ENCODE measurements around the gene MRPL49. TPM values are rescaled to one million over a fixed set of nuclear protein-coding genes. Genes with fewer than 3 reads are reported as not detected.

The MRPL49 gene
- total RNA-seq, 1 experiment from 2014 or later, result 55.9 TPM

DNA sequence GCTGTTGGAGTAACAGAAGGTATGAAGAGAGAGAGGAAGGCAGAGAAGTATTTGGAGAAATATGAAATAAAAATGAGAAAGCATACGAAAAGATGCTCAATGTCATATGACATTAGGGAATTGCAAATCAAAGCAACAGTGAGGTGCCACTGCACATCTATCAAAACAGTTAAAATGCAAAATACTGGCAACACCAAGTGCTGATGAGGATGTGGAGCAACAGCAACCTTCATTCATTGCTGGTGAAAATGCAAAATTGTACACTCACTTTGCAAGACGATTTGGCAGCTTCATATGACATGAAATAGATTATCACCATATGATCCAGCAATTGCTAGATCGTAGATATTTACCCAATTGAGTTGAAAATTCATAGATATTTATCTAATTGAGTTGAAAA, 38.5 kb downstream of the MRPL49 start:
- ChIA-PET POLR2A (no interaction called here), CTCF (no interaction called here)
- Mint-ChIP-seq H3K9me3 (no peaks in the 10 kb centered on the region), H3K27ac (no peak overlapping the region), H3K36me3 (no peaks in the 10 kb centered on the region), H3K4me1 (peaks cover 2% of the 10 kb centered on the region), H3K27me3 (ENCODE audit: low read depth) (peaks cover 7% of the 10 kb centered on the region), H3K4me3 (no peak overlapping the region)
- no peak for ATAC-seq
- no peak for DNase-seq (ENCODE audit: low spot score)
- TF ChIP-seq NR3C1 (CRISPR knock-in tag; conservative IDR thresholded peaks at IDR 0.05; ENCODE audit: low read depth), result no peak
- no peak for TF ChIP-seq ZNF138 (CRISPR knock-in tag; conservative IDR thresholded peaks at IDR 0.05)
- no peak for TF ChIP-seq NFATC4 (CRISPR knock-in tag; IDR thresholded peaks at IDR 0.05)
- no peak for TF ChIP-seq ZNF232 (CRISPR knock-in tag; IDR thresholded peaks at IDR 0.05)
- TF ChIP-seq, protein P1, sequence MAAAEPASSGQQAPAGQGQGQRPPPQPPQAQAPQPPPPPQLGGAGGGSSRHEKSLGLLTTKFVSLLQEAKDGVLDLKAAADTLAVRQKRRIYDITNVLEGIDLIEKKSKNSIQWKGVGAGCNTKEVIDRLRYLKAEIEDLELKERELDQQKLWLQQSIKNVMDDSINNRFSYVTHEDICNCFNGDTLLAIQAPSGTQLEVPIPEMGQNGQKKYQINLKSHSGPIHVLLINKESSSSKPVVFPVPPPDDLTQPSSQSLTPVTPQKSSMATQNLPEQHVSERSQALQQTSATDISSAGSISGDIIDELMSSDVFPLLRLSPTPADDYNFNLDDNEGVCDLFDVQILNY (CRISPR knock-in tag; IDR thresholded peaks at IDR 0.05), result no peak
- no peak for TF ChIP-seq FOXJ3 (CRISPR knock-in tag; IDR thresholded peaks at IDR 0.05; ENCODE audit: borderline replicate concordance)
- no peak for TF ChIP-seq MYBL2 (CRISPR knock-in tag; IDR thresholded peaks at IDR 0.05)
- TF ChIP-seq CBFB (CRISPR knock-in tag; IDR thresholded peaks at IDR 0.05; ENCODE audit: low read depth), result no peak
- TF ChIP-seq MXD4 (CRISPR knock-in tag; IDR thresholded peaks at IDR 0.05; ENCODE audit: borderline replicate concordance), result no peak
- TF ChIP-seq ESRRA (CRISPR knock-in tag; IDR thresholded peaks at IDR 0.05; ENCODE audit: borderline replicate concordance), result no peak
- TF ChIP-seq JAZF1 (CRISPR knock-in tag; IDR thresholded peaks at IDR 0.05), result no peak
- no peak for TF ChIP-seq JUN (CRISPR knock-in tag; IDR thresholded peaks at IDR 0.05)

DNA sequence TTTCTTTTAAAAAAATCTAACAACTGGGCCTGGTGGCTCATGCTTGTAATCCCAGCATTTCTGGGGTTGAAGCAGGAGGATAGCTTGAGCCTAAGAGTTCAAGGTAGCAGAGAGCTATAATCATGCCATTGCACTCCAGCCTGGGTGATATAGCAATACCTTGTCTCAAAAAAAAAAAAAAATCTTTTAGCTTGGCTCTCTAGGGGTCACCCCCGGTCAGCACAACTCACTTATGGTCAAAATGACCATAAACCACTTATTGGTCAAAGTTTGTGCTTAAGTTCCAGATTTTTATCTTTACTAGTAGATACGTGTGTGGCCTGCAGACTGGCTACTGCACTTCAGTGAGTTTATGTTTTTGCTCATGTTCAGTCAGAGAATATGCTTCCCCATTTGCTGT, 41.6 kb downstream of the MRPL49 start:
- POLR2A ChIA-PET, result no interaction called here
- H3K4me3 Mint-ChIP-seq, result no peak overlapping the region
- no peak for ATAC-seq
- DNase-seq (ENCODE audit: low spot score), result no peak
- no peak for TF ChIP-seq ZNF423 (CRISPR knock-in tag; IDR thresholded peaks at IDR 0.05)
- H3K27me3 Mint-ChIP-seq (ENCODE audit: low read depth), result peaks cover 4% of the 10 kb centered on the region; the same call in 1 of the 2 replicates
- H3K36me3 Mint-ChIP-seq, result no peaks in the 10 kb centered on the region
- H3K9me3 Mint-ChIP-seq, result no peaks in the 10 kb centered on the region
- peaks cover 9% of the 10 kb centered on the region for H3K4me1 Mint-ChIP-seq
- no peak overlapping the region for H3K27ac Mint-ChIP-seq
- CTCF ChIA-PET, result interaction anchor here (0.8 kb wide), 1 partner anchor 18 kb away, joined by 3 read pairs; the partner anchor contains the start of gene CAPN1

DNA sequence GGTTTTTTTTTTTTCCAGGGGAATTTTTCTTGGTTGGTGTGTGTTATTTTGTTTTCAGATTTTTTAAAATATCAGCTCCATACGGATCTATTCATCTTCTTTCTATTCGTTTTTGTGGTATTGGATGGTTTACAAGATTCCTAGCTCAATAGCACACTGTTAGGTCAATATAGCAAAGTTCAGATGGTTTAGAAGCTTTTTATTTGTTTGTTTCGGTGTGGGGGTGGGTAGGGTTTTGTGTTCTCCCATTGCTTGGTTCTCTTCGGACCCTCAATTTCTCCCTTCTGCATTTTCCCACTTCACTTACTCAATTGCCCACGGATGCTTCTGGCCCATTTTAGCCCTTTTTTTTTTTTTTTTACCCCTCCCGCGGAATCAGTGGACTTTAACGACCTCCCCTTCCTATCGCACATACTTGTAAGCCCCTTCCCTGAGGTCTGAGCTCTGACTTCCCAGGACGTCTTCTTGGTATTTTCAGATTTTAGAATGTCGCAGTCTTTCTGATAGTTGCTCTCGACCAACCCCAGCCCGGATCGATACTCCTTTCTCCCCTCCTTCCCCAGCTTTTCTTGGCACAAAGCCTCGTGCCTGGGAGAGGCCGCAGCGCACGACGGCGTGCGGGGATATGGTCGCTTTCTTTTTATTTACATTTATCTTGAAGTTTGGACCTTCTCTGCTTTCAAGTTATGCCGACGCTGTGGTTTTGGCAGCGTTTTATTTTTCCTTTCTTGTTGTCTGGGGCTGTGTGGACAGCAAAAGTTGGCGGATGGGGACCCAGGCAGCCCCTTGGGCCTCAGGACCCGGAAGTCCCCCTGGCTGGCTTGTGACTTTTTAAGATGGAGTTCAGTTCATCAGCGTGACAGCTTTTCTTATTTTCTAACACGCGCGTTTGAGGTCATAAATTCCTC, 43.5 kb downstream of the MRPL49 start:
- Mint-ChIP-seq H3K4me1 (peaks cover 14% of the 10 kb centered on the region), H3K27me3 (ENCODE audit: low read depth) (peaks cover 4% of the 10 kb centered on the region; the same call in 1 of the 2 replicates), H3K36me3 (no peaks in the 10 kb centered on the region), H3K27ac (peak overlapping the region; percentile 0; the same call in 1 of the 2 replicates), H3K9me3 (no peaks in the 10 kb centered on the region), H3K4me3 (no peak overlapping the region)
- TF ChIP-seq ZNF317 (CRISPR knock-in tag; IDR thresholded peaks at IDR 0.05; ENCODE audit: borderline replicate concordance, low read depth) (no peak), CREM (CRISPR knock-in tag; IDR thresholded peaks at IDR 0.05) (no peak), ZBTB21 (CRISPR knock-in tag; IDR thresholded peaks at IDR 0.05; ENCODE audit: borderline replicate concordance) (no peak), GABPB1 (CRISPR knock-in tag; IDR thresholded peaks at IDR 0.05) (peak; percentile 51; the same call in 1 of the 2 replicates), ZNF121 (CRISPR knock-in tag; IDR thresholded peaks at IDR 0.05) (no peak), NFE2L1 (CRISPR knock-in tag; IDR thresholded peaks at IDR 0.05) (no peak)
- TF ChIP-seq, protein P2, sequence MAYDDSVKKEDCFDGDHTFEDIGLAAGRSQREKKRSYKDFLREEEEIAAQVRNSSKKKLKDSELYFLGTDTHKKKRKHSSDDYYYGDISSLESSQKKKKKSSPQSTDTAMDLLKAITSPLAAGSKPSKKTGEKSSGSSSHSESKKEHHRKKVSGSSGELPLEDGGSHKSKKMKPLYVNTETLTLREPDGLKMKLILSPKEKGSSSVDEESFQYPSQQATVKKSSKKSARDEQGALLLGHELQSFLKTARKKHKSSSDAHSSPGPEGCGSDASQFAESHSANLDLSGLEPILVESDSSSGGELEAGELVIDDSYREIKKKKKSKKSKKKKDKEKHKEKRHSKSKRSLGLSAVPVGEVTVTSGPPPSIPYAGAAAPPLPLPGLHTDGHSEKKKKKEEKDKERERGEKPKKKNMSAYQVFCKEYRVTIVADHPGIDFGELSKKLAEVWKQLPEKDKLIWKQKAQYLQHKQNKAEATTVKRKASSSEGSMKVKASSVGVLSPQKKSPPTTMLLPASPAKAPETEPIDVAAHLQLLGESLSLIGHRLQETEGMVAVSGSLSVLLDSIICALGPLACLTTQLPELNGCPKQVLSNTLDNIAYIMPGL (CRISPR knock-in tag; IDR thresholded peaks at IDR 0.05), result no peak
- TF ChIP-seq, protein P3, sequence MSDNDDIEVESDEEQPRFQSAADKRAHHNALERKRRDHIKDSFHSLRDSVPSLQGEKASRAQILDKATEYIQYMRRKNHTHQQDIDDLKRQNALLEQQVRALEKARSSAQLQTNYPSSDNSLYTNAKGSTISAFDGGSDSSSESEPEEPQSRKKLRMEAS (CRISPR knock-in tag; IDR thresholded peaks at IDR 0.05), result no peak; the same call in 1 of the 2 replicates
- POLR2A ChIA-PET, result interaction anchor here (0.7 to 0.8 kb wide), 3 partner anchors 47 to 701 kb away, joined by 3 to 5 read pairs (median 3); no protein-coding TSS in a partner anchor
- CTCF ChIA-PET, result interaction anchor here (0.7 to 1.7 kb wide), 12 partner anchors 14 to 377 kb away, joined by 3 to 6 read pairs (median 4); partner anchors contain the start of genes CAPN1 and ZNHIT2
- no peak for DNase-seq (ENCODE audit: low spot score)
- no peak for ATAC-seq

Measured in WTC11 (cell line).